Mesendoderm (in vitro differentiated cells): ENCODE data around the gene TSC2.

Experiments used
- DNase-seq: peaks from one replicate; pipeline ENCODE4 v3.0.0; 2013
- H2AK5ac ChIP-seq: 2 replicates; pipeline ENCODE4 v1.6.1; 2013; ENCODE audit warnings: low read length, inconsistent platforms
- H2BK120ac ChIP-seq: 2 replicates; pipeline ENCODE4 v1.6.1; 2013; ENCODE audit warnings: low read depth, mild to moderate bottlenecking, low read length, moderate library complexity, mixed read lengths
- H2BK15ac ChIP-seq: replicated peaks from 2 replicates; pipeline ENCODE4 v1.6.1; 2013; ENCODE audit warnings: low read depth, mild to moderate bottlenecking, moderate library complexity
- H2BK5ac ChIP-seq: 2 replicates; pipeline ENCODE4 v1.6.1; 2013; ENCODE audit warnings: low read length, inconsistent platforms
- H3K18ac ChIP-seq: 2 replicates; pipeline ENCODE4 v1.6.1; 2013; ENCODE audit warnings: mild to moderate bottlenecking, low read length, mixed read lengths
- H3K23ac ChIP-seq: one replicate; pipeline ENCODE4 v1.6.1; 2013; ENCODE audit warnings: low read length
- H3K27ac ChIP-seq: 2 replicates; pipeline ENCODE4 v1.5.1; 2013; ENCODE audit warnings: low read depth, mild to moderate bottlenecking, inconsistent platforms, low read length, moderate library complexity
- H3K27me3 ChIP-seq: 2 replicates; pipeline ENCODE4 v1.6.1; 2013; ENCODE audit warnings: low read length, control low read depth, mild to moderate bottlenecking, inconsistent platforms; ENCODE audit not compliant: insufficient read depth, poor library complexity
- H3K36me3 ChIP-seq: 2 replicates; pipeline ENCODE4 v1.6.1; 2013; ENCODE audit warnings: low read length, inconsistent platforms; ENCODE audit not compliant: control insufficient read depth, insufficient read depth
- H3K4ac ChIP-seq: one replicate; pipeline ENCODE4 v1.6.1; 2013; ENCODE audit warnings: low read depth, mild to moderate bottlenecking, low read length, moderate library complexity
- H3K4me1 ChIP-seq: 2 replicates; pipeline ENCODE4 v1.6.1; 2013; ENCODE audit warnings: low read depth, low read length, inconsistent platforms; ENCODE audit not compliant: control insufficient read depth
- H3K4me2 ChIP-seq: 2 replicates; pipeline ENCODE4 v1.6.1; 2013; ENCODE audit warnings: low read length
- H3K4me3 ChIP-seq: 2 replicates; pipeline ENCODE4 v1.5.1; 2013; ENCODE audit warnings: mild to moderate bottlenecking, low read length
- H3K56ac ChIP-seq: one replicate; pipeline ENCODE4 v1.6.1; 2013; ENCODE audit warnings: low read length
- H3K79me1 ChIP-seq: 2 replicates; pipeline ENCODE4 v1.6.1; 2013; ENCODE audit warnings: low read length, inconsistent platforms
- H3K79me2 ChIP-seq: 2 replicates; pipeline ENCODE4 v1.6.1; 2013; ENCODE audit warnings: mild to moderate bottlenecking, low read length; ENCODE audit not compliant: control insufficient read depth, insufficient read depth
- H3K9ac ChIP-seq: 2 replicates; pipeline ENCODE4 v1.6.1; 2013; ENCODE audit warnings: low read length, inconsistent platforms
- H4K5ac ChIP-seq: one replicate; pipeline ENCODE4 v1.6.1; 2013; ENCODE audit warnings: low read length
- H4K8ac ChIP-seq: one replicate; pipeline ENCODE4 v1.6.1; 2013; ENCODE audit warnings: low read depth, mild to moderate bottlenecking, control low read depth, low read length, moderate library complexity
- WGBS: extraction: QIAGEN DNeasy Blood & Tissue Kit; methylation state at CpG from one replicate; pipeline ENCODE4 v1.1.7; 2013; ENCODE audit warnings: low lambda C conversion rate, missing lambda C conversion rate; ENCODE audit not compliant: insufficient coverage; ENCODE audit errors: extremely low coverage; 5-methylcytosine and 5-hydroxymethylcytosine counted together

The TSC2 gene

GRCh38 chr16:2023092-2024031, 24.4 kb upstream of the TSC2 start:
- Histone ChIP-seq H3K27me3 (peaks cover 14% of the 10 kb centered on the region), H3K4me3 (no peak overlapping the region), H3K36me3 (no peaks in the 10 kb centered on the region), H4K5ac (no peak overlapping the region), H2AK5ac (no peak overlapping the region), H3K4me2 (peak overlapping the region; percentile 97), H3K79me2 (no peaks in the 10 kb centered on the region), H2BK5ac (peak overlapping the region; percentile 74), H3K4ac (peak overlapping the region; percentile 42), H3K4me1 (no peaks in the 10 kb centered on the region), H3K23ac (no peak overlapping the region), H3K27ac (peak overlapping the region; percentile 40), H3K9ac (peak overlapping the region; percentile 86), H4K8ac (no peak overlapping the region), H3K18ac (peak overlapping the region; percentile 41), H2BK15ac (no peak overlapping the region), H2BK120ac (no peak overlapping the region), H3K56ac (peak overlapping the region; percentile 94), H3K79me1 (no peaks in the 10 kb centered on the region)
- no CpG with 5 or more reads among the region's 53 CpGs for WGBS
- DNase-seq = peak; percentile 90

- WGBS = no CpG with 5 or more reads among the region's 12 CpGs
- Histone ChIP-seq H3K27ac (no peak overlapping the region), H3K18ac (no peak overlapping the region), H3K4me3 (no peak overlapping the region), H3K79me1 (no peaks in the 10 kb centered on the region), H3K56ac (peak overlapping the region; percentile 93), H2BK120ac (no peak overlapping the region), H2AK5ac (no peak overlapping the region), H3K36me3 (no peaks in the 10 kb centered on the region), H4K5ac (no peak overlapping the region), H4K8ac (no peak overlapping the region), H3K27me3 (peaks cover 14% of the 10 kb centered on the region), H3K79me2 (no peaks in the 10 kb centered on the region), H2BK5ac (no peak overlapping the region), H3K4me2 (no peak overlapping the region), H3K4me1 (no peaks in the 10 kb centered on the region), H3K4ac (no peak overlapping the region), H2BK15ac (no peak overlapping the region), H3K23ac (no peak overlapping the region), H3K9ac (peak overlapping the region; percentile 20)
- DNase-seq = no peak
These were observed 23.8 kb upstream of the TSC2 start for GRCh38 chr16:2024032-2024420.

- Histone ChIP-seq H3K4ac (no peak overlapping the region), H2BK120ac (no peak overlapping the region), H3K27ac (no peak overlapping the region), H3K79me2 (no peaks in the 10 kb centered on the region), H2BK5ac (no peak overlapping the region), H3K23ac (no peak overlapping the region), H3K36me3 (no peaks in the 10 kb centered on the region), H3K56ac (no peak overlapping the region), H2AK5ac (no peak overlapping the region), H3K9ac (no peak overlapping the region), H4K5ac (no peak overlapping the region), H3K18ac (no peak overlapping the region), H3K4me2 (no peak overlapping the region), H2BK15ac (no peak overlapping the region), H4K8ac (no peak overlapping the region), H3K4me3 (no peak overlapping the region), H3K27me3 (peaks cover 6% of the 10 kb centered on the region), H3K4me1 (no peaks in the 10 kb centered on the region), H3K79me1 (no peaks in the 10 kb centered on the region)
- no peak for DNase-seq
- WGBS = no CpG with 5 or more reads among the region's 14 CpGs
These were observed 22.5 kb upstream of the TSC2 start for GRCh38 chr16:2025251-2025650.

- no peaks in the 10 kb centered on the region for H3K79me1 ChIP-seq
- H3K4me2 ChIP-seq = no peak overlapping the region
- H2BK15ac ChIP-seq = no peak overlapping the region
- no CpG with 5 or more reads among the region's 16 CpGs for WGBS
- no peak overlapping the region for H3K27ac ChIP-seq
- H2BK120ac ChIP-seq = no peak overlapping the region
- H3K18ac ChIP-seq = no peak overlapping the region
- H3K23ac ChIP-seq = no peak overlapping the region
- DNase-seq = no peak
- no peak overlapping the region for H4K5ac ChIP-seq
- no peaks in the 10 kb centered on the region for H3K27me3 ChIP-seq
- H2BK5ac ChIP-seq = no peak overlapping the region
- H3K4ac ChIP-seq = no peak overlapping the region
- no peak overlapping the region for H3K56ac ChIP-seq
- H3K9ac ChIP-seq = no peak overlapping the region
- H3K4me3 ChIP-seq = no peak overlapping the region
- no peaks in the 10 kb centered on the region for H3K4me1 ChIP-seq
- no peak overlapping the region for H2AK5ac ChIP-seq
- H3K79me2 ChIP-seq = no peaks in the 10 kb centered on the region
- no peaks in the 10 kb centered on the region for H3K36me3 ChIP-seq
- no peak overlapping the region for H4K8ac ChIP-seq
These were observed 21.8 kb upstream of the TSC2 start for GRCh38 chr16:2025878-2026460.

GRCh38 chr16:2026461-2027023, 21.2 kb upstream of the TSC2 start, which contains the start of gene NHERF2:
TSS of gene NHERF2 (plus strand) at chr16:2026902. CDS start at chr16:2027006, 104 bp downstream.
- DNase-seq = no peak
- Histone ChIP-seq H3K79me2 (no peaks in the 10 kb centered on the region), H3K23ac (no peak within 1 kb of the TSS), H3K4me3 (no peak within 1 kb of the TSS), H3K9ac (peak within 1 kb of the TSS; percentile 61), H2BK15ac (no peak within 1 kb of the TSS), H3K79me1 (no peaks in the 10 kb centered on the region), H2BK5ac (no peak within 1 kb of the TSS), H3K56ac (peak within 1 kb of the TSS; percentile 78), H3K18ac (no peak within 1 kb of the TSS), H3K4me2 (peak within 1 kb of the TSS; percentile 36), H3K36me3 (no peaks in the 10 kb centered on the region), H4K8ac (no peak within 1 kb of the TSS), H2BK120ac (no peak within 1 kb of the TSS), H4K5ac (no peak within 1 kb of the TSS), H3K4me1 (no peaks in the 10 kb centered on the region), H3K27me3 (no peaks in the 10 kb centered on the region), H3K27ac (no peak within 1 kb of the TSS), H3K4ac (no peak within 1 kb of the TSS), H2AK5ac (no peak within 1 kb of the TSS)
- no CpG with 5 or more reads among the region's 59 CpGs for WGBS
